ENCODE data around the gene SLC15A4. TPM values are rescaled to one million over a fixed set of nuclear protein-coding genes. Genes with fewer than 3 reads are reported as not detected.

Gene SLC15A4
- total and polyA plus RNA-seq, 2 of the 13 experiments (the other 11 are each of a cell fraction or from before 2014, with no cell fraction given) = 17.3 to 22.7 TPM

GRCh38 chr12:128818065-128819022, 5.4 kb downstream of the SLC15A4 start:
- H3K79me2 ChIP-seq (ENCODE audit: insufficient read depth, low read length) = peaks cover 84% of the 10 kb centered on the region
- DNase-seq (ENCODE audit: low spot score) (no peak), FAIRE-seq (no peak), ATAC-seq (no peak)
- no peak overlapping the region for H3K4me3 ChIP-seq (replicated peaks in 1 of 3; ENCODE audit: insufficient read depth in 1 of 3, low read depth in 2 of 3, low read length in 3 of 3)
- intact Hi-C loops (cut with micrococcal nuclease; ENCODE audit: unreplicated experiment) (no loop called here), in situ Hi-C loops (cut with HindIII; ENCODE audit: extremely low pct_ligation_motif_present, low pct_unique_long_range_greater_than_20kb) (no loop called here)
- H3K9ac ChIP-seq (ENCODE audit: insufficient read depth, low read depth, low read length) = no peak overlapping the region
- 92% methylated on average over 13 of the region's 13 CpGs for WGBS (ENCODE audit: low lambda C conversion rate)
- peaks cover 45% of the 10 kb centered on the region for H3K4me1 ChIP-seq (ENCODE audit: insufficient read depth, low read length)
- BruUV-seq (replicated peaks) = no TSS peak
- no peak overlapping the region for H3K4me2 ChIP-seq (ENCODE audit: low read depth, low read length)
- CTCF ChIA-PET (ENCODE audit: low intra/inter-chr PET ratio, low total read pairs) = no interaction called here
- H3K27me3 ChIP-seq (ENCODE audit: control insufficient read depth in 1 of 2, insufficient read depth in 2 of 2, low read length in 2 of 2) = no peaks in the 10 kb centered on the region
- POLR2A ChIA-PET = no interaction called here
- no peak overlapping the region for H3K27ac ChIP-seq (ENCODE audit: extremely low read length, insufficient read depth, low read length)
- no peak overlapping the region for H2AFZ ChIP-seq (ENCODE audit: low read length)
- H3K36me3 ChIP-seq (replicated peaks in 1 of 2; ENCODE audit: control insufficient read depth in 1 of 2, insufficient read depth in 2 of 2, low read length in 2 of 2) = peaks cover 4 to 28% of the 10 kb centered on the region in 2 experiments; a peak in 4 of 5 replicates
- H4K20me1 ChIP-seq (ENCODE audit: insufficient read depth, low read length) = peaks cover 15% of the 10 kb centered on the region
- H3K9me3 ChIP-seq (ENCODE audit: low read length) = no peaks in the 10 kb centered on the region
- no peak for TF ChIP-seq SP5 (CRISPR knock-in tag; IDR thresholded peaks at IDR 0.05; ENCODE audit: borderline replicate concordance, low read depth)
- TF ChIP-seq ZNF687 (CRISPR knock-in tag; IDR thresholded peaks at IDR 0.05) = no peak
- no peak for TF ChIP-seq ZNF3 (CRISPR knock-in tag; IDR thresholded peaks at IDR 0.05)
- TF ChIP-seq NCOA2 (CRISPR knock-in tag; IDR thresholded peaks at IDR 0.05) = no peak
- TF ChIP-seq ZNF260 (CRISPR knock-in tag; IDR thresholded peaks at IDR 0.05; ENCODE audit: borderline replicate concordance, low read depth) = no peak
- no peak for TF ChIP-seq CHD2 (IDR thresholded peaks at IDR 0.05; ENCODE audit: low read depth, low read length)
- no peak for TF ChIP-seq ZNF614 (CRISPR knock-in tag; IDR thresholded peaks at IDR 0.05; ENCODE audit: borderline replicate concordance)
- no peak for TF ChIP-seq ZBTB46 (CRISPR knock-in tag; IDR thresholded peaks at IDR 0.05; ENCODE audit: borderline replicate concordance)
- no peak for TF ChIP-seq FOXA1 (IDR thresholded peaks at IDR 0.05)
- no peak for TF ChIP-seq FOXA1 (CRISPR knock-in tag; IDR thresholded peaks at IDR 0.05)
- TF ChIP-seq USF2 (IDR thresholded peaks at IDR 0.05; ENCODE audit: low read depth, low read length) = no peak
- no peak for TF ChIP-seq USF2 (CRISPR knock-in tag; IDR thresholded peaks at IDR 0.05; ENCODE audit: borderline replicate concordance)
- TF ChIP-seq ZBTB20 (CRISPR knock-in tag; IDR thresholded peaks at IDR 0.05; ENCODE audit: borderline replicate concordance, low read depth) = no peak
- no peak for TF ChIP-seq ZNF749 (CRISPR knock-in tag; IDR thresholded peaks at IDR 0.05; ENCODE audit: borderline replicate concordance)
